ENCODE data around the gene PCLAF. TPM values are rescaled to one million over a fixed set of nuclear protein-coding genes. Genes with fewer than 3 reads are reported as not detected.
"Not testable (repeated sequence)": the region's sequence is repeated elsewhere in the genome, so short reads cannot be mapped to it uniquely, and the experiment has no call there.

The PCLAF gene
- total RNA-seq, 4 donors from 2014 or later: 2.5 to 13.1 (median 3.0) TPM

GRCh38 chr15:64379216-64379960, 1.9 kb downstream of the PCLAF start:
- H3K27me3 ChIP-seq: no peaks in the 10 kb centered on the region
- H3K27ac ChIP-seq: no peak overlapping the region
- H3K9me3 ChIP-seq: no peaks in the 10 kb centered on the region
- no peak overlapping the region for H3K4me3 ChIP-seq
- H3K36me3 ChIP-seq: no peaks in the 10 kb centered on the region
- 64% methylated on average over 9 of the region's 9 CpGs for WGBS
- no peak for DNase-seq (ENCODE audit: low spot score in 2 of 2)
- no peak for TF ChIP-seq EP300 (IDR thresholded peaks at IDR 0.05)
- no peak for TF ChIP-seq POLR2A (IDR thresholded peaks at IDR 0.05)
- no peak for TF ChIP-seq POLR2AphosphoS5 (IDR thresholded peaks at IDR 0.05)
- no peak for TF ChIP-seq CTCF (IDR thresholded peaks at IDR 0.05)
- peaks cover 14% of the 10 kb centered on the region for H3K4me1 ChIP-seq

GRCh38 chr15:64373360-64373759, 7.9 kb downstream of the PCLAF start:
- Histone ChIP-seq H3K36me3 (no peaks in the 10 kb centered on the region), H3K27me3 (no peaks in the 10 kb centered on the region), H3K4me1 (no peaks in the 10 kb centered on the region), H3K9me3 (no peaks in the 10 kb centered on the region), H3K27ac (no peak overlapping the region), H3K4me3 (no peak overlapping the region)
- no peak for TF ChIP-seq POLR2AphosphoS5 (IDR thresholded peaks at IDR 0.05)
- TF ChIP-seq EP300 (IDR thresholded peaks at IDR 0.05): no peak
- TF ChIP-seq CTCF (IDR thresholded peaks at IDR 0.05): no peak
- no peak for TF ChIP-seq POLR2A (IDR thresholded peaks at IDR 0.05)
- DNase-seq (ENCODE audit: low spot score in 2 of 2): no peak
- WGBS: 90% methylated on average over 8 of the region's 8 CpGs

- H3K36me3 ChIP-seq; DNase-seq (ENCODE audit: low spot score in 2 of 2); H3K9me3 ChIP-seq; H3K27me3 ChIP-seq; H3K27ac ChIP-seq; H3K4me3 ChIP-seq; H3K4me1 ChIP-seq: not testable (repeated sequence)
- 98% methylated on average over 8 of the region's 8 CpGs for WGBS
Measured at GRCh38 chr15:64371383-64371782, 9.9 kb downstream of the PCLAF start.

- Histone ChIP-seq H3K4me3 (no peak overlapping the region), H3K27ac (no peak overlapping the region), H3K36me3 (no peaks in the 10 kb centered on the region), H3K27me3 (no peaks in the 10 kb centered on the region), H3K9me3 (no peaks in the 10 kb centered on the region), H3K4me1 (no peaks in the 10 kb centered on the region)
- no peak for TF ChIP-seq CTCF (IDR thresholded peaks at IDR 0.05)
- TF ChIP-seq EP300 (IDR thresholded peaks at IDR 0.05): no peak
- TF ChIP-seq POLR2AphosphoS5 (IDR thresholded peaks at IDR 0.05): no peak
- TF ChIP-seq POLR2A (IDR thresholded peaks at IDR 0.05): no peak
- DNase-seq (ENCODE audit: low spot score in 2 of 2): no peak
- 91% methylated on average over 2 of the region's 2 CpGs for WGBS
Measured at GRCh38 chr15:64369078-64369607, 12.1 kb downstream of the PCLAF start.

GRCh38 chr15:64361259-64361658, 20.0 kb downstream of the PCLAF start:
- no peak for DNase-seq (ENCODE audit: low spot score in 2 of 2)
- no peaks in the 10 kb centered on the region for H3K36me3 ChIP-seq
- H3K4me3 ChIP-seq: no peak overlapping the region
- H3K27ac ChIP-seq: no peak overlapping the region
- WGBS: 96% methylated on average over 4 of the region's 4 CpGs
- H3K9me3 ChIP-seq: no peaks in the 10 kb centered on the region
- TF ChIP-seq POLR2AphosphoS5 (IDR thresholded peaks at IDR 0.05): no peak
- TF ChIP-seq POLR2A (IDR thresholded peaks at IDR 0.05): no peak
- TF ChIP-seq EP300 (IDR thresholded peaks at IDR 0.05): no peak
- TF ChIP-seq CTCF (IDR thresholded peaks at IDR 0.05): no peak
- no peaks in the 10 kb centered on the region for H3K27me3 ChIP-seq
- no peaks in the 10 kb centered on the region for H3K4me1 ChIP-seq
